ENCODE measurements around the gene DLG2.

The DLG2 gene

GRCh38 chr11:84524422-84525051 lies 1102.6 kb downstream of the DLG2 start:
- no peak for DNase-seq

- no peak for DNase-seq
These were observed 1104.8 kb downstream of the DLG2 start for GRCh38 chr11:84522331-84522730.

DNA sequence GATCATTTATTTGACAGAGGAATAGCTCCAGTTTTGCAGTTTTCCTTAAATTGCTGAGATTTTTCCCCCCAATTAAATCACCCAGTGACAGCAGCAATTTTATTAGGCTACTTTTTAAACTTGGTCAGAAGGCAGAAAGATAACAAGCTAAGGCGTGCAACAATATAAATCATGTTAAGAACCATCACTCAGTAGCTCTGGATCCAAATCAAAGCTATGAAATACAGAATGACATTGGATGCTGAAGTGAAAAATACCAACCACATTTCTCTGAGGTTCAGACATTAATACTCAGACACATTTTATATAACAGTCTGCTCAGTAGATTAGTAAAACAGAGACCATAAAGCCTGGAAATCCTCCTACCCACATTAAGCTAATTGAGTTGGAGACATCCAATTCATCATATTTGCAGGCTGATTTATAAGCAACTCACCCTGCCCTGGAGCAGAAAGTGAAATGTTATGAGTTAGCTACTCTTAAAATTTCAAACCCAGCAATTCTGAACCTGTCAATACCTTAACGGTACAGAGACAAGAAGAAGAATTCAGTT lies 1108.4 kb downstream of the DLG2 start:
- DNase-seq: no peak

- DNase-seq: no peak
These were observed 1112.7 kb downstream of the DLG2 start for GRCh38 chr11:84514436-84514835.

- no peak for DNase-seq
These were observed 1123.6 kb downstream of the DLG2 start for GRCh38 chr11:84503503-84503902.

DNA sequence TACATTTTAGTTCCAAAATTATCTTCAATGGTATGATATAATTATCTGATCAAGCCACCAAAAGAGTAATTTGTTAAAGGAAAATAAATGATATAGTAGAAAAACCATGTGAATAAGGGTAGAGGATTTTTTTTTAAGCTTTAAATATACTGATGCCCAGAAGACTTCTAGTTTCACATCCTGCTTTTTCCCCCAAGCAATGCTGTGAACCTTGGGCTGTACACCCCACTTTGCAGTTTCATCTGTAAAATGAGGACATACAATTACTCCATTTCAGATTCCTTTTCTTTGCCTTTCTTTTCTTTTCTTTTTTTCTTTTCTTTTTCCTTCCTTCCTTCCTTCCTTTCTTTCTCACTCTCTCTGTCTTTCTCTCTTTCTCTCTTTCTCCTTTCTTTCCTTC lies 1125.4 kb downstream of the DLG2 start:
- DNase-seq: no peak

- no peak for DNase-seq
These were observed 1129.1 kb downstream of the DLG2 start for GRCh38 chr11:84497981-84498411.

DNA sequence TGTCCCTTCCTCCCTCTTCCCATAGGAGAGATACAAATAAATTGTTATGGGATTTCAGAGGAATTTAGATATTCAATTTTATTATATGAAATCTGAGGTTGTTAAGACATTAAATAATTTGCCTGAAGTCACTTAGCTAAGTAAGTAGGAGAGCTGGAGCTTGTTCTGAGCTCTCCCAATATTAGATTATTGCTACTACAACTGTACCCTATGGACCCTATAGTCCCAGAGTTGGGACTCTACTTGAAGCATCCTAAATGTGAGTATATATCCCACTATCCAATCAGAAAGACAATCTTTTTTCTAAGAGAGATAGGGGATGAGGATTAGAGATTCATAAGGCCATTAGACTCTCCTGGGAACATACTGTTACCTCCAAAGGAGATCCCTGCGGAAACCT lies 1130.0 kb downstream of the DLG2 start:
- no peak for DNase-seq

- no peak for DNase-seq
These were observed 1131.0 kb downstream of the DLG2 start for GRCh38 chr11:84496122-84496521.

- DNase-seq: no peak
These were observed 1147.0 kb downstream of the DLG2 start for GRCh38 chr11:84480131-84480530.

DNA sequence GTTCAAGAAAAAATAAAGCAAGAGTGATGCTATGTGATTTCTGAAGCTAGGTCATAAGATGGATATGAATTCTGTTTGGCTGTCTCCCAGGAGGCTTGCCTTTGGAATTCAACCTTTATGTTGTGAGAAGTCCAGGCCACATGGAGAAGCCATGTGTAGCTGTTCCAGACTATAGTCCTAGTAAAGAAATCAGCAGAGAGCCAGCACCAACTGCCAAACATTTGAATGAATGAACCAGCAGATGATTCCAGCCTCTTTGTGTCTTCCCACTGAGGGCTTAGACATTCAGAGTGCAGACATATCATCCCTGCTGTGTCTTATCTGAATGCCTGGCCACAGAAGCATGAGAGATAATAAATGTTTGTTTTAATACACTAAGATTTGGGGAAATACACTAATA lies 1150.6 kb downstream of the DLG2 start:
- no peak for DNase-seq

GRCh38 chr11:84471501-84471900 lies 1155.6 kb downstream of the DLG2 start:
- no peak for DNase-seq

GRCh38 chr11:84468235-84468634 lies 1158.9 kb downstream of the DLG2 start:
- no peak for DNase-seq

- no peak for DNase-seq
These were observed 1162.1 kb downstream of the DLG2 start for GRCh38 chr11:84465040-84465439.

DNA sequence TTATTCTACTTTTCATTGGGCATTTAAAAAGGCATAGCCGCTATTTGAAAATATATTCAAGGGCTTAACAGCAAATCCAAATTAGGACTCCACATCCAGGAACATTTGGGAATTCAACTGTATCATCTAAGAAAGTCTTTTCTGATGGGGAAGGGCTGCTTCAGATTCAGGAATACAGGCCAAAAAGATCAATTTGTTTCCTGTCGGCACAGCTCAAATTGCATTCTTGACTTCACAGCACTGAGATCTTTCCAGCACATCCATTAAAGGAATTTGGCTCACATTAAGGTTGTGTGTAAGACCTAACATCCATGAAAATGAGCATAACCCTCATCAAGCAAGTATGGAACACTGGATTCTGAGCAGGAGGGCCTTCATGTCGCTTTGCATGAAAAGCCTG lies 1171.5 kb downstream of the DLG2 start:
- DNase-seq: no peak

DNA sequence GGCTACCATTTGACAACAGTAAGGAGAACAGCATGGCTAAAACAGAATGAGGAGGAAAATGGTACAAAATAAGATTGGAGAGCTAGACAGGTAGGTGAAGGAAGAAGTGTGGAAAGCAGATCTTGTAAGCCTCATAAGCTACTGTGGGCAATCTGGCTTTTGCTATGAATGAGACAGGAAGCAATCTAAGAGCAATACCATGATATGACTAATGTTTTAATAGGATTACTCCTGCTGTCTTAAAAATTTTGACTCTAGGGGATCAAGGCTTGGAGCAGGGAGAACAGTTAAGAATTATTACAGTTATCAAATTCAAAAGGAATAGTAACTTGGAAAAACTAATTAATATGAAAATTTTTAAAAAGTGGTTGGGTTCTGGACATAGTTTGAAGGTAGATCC lies 1174.9 kb downstream of the DLG2 start:
- DNase-seq: no peak

DNA sequence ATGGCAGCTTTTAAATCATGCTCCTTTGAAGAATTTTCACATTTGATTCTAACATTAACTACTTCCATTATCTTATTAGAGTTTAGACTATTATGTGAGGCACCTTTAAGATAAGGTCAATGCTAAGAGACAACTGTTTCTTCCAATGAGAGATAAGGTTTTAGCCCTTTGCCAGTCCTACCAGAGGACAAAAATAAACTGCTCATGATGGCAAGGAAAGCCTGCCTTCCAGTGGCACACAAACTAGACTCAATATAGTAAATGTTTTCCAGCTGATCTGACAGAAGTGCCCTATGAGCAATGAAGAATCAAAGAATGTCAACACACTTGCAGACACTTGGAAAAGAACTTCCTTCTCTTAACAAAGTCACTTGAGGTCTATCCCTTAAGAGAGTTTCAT lies 1188.6 kb downstream of the DLG2 start:
- DNase-seq: no peak

DNA sequence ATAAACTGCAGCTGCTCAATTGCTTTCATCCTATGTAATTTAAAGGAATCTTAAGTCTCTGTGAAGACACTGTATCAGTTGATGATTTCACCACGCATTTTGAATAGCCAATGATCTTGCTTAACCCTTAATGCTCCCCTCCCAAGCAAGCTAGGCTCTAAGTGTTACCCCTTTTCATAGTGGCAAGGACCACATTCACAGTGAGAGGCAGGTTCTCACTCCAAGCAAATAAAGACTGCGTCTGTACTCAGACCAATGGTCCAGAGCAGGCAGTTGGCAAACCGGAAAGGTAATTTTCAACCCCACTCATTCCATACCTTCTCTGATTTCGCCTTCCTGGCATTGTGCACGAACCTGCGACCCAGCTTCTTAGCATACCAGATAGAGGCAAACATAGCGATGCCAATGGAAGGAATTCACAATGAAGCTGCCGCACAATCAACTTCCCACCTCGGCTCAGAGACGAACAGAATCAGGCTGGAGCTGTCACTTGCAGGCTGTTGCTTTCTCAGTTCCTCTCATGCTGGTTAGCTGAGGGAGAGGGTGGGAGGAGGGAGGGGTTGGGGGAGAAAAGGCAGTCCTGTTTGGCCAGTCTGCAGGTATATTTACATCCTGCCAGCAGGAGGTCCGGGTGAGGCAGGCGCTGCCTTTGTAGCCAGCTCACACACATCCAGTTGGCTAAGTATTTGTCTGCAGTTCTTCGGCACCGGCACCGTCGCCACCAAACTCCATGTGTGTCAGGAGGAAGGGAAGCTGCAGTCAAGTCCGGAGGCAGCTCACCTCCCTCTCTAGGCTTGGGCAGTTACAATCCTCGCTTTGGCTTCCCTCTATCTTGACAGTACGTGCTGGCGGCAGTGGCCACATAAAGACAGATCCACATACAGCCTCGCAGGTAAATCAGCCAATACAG lies 1189.8 kb downstream of the DLG2 start:
- DNase-seq: no peak

DNA sequence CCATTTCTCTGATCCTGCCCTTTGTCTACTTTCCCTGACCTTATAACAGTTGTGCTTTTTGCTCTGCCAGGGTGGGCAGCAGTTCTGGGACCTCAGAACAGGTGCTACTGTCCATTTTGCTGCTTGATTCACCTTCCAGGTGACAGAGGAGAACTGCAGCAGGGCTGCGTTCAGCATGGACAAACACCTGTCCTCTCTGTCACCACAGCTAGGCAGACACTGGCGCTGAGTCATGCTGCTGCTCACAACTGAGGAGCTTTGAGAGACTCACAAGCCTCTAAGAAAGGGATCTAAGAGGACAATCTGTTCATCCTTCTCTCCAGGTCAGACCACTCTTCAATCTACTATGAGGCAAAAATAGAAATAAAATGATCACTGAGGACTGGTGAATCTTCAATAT lies 1196.5 kb downstream of the DLG2 start:
- DNase-seq: no peak

DNA sequence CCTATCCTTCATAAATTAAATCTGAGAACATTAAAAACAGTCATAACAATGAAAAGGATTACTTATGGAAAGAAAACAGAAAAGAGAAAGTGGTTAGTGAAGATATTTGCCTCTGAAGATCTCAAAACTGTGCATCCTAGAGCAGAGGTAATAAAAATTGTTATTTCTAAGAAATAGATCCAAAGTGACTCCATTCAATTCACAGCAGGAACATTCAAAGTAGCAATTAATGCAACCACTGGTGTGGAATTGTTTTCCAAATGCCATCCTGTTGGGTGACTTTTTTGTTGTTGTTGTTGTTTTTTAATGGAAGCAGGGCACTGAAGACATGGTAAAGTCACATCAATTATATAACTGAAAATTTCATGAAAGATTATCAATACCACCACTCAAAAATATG lies 1201.5 kb downstream of the DLG2 start:
- DNase-seq: no peak

GRCh38 chr11:84420271-84420670 lies 1206.9 kb downstream of the DLG2 start:
- no peak for DNase-seq

GRCh38 chr11:84419616-84420015 lies 1207.5 kb downstream of the DLG2 start:
- no peak for DNase-seq

DNA sequence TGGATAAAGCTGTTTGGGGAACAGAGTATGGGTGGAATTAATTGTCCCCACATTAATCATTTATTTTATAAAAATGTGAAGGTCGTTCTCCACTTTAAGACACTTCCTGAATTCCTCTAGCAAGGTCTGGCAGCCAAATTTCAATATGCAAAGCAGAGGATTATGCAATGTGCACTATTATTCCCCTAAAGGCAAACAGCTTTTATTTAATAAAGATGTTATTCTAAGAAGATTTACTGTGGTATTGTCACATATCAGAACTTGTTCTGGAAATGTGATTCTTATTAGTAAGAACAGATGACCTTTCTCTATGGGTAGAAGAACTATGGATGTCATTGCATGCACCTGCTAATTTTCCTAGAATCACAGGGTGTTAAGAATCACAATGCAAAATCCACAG lies 1212.2 kb downstream of the DLG2 start:
- DNase-seq: no peak

GRCh38 chr11:84413549-84413948 lies 1213.6 kb downstream of the DLG2 start:
- no peak for DNase-seq
